Mammary epithelial cell (primary cell): ENCODE results near the gene OR5P2.

ENCODE experiments used
- EZH2 ChIP-seq: IDR thresholded peaks from 2 replicates; pipeline ENCODE4 v1.6.1; 2012; ENCODE audit warnings: low read length, inconsistent platforms, borderline replicate concordance
- TF ChIP-seq, protein P1 (sequence below), 2 donors: IDR thresholded peaks in 1 of 2; conservative IDR thresholded peaks in 1 of 2; 2 replicates each; pipeline ENCODE4 v1.5.1; 2011 to 2012; ENCODE audit warnings: inconsistent platforms in 2 of 2, low read length in 2 of 2, mild to moderate bottlenecking in 2 of 2, control low read depth in 1 of 2, low read depth in 1 of 2; ENCODE audit not compliant: insufficient read depth in 1 of 2; ENCODE audit errors: extremely low read depth in 1 of 2

DNA sequence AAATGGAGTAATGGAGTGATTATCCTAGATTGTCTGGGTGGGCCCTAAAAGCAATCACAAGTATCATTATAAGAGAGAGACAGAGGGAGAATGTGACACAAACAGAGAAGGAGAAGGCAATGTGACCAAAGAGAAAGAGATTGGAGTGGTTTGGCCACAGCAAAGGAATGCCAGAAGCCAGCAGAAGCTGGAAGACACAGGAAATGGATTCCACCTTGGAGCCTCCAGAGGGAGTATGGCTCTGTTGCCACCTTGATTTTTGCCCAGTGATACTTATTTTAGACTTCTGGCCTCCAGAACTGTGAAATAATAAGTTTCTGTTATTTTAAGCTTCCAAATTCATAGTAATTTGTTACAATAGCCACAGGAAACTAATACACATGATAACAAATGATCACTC, 36.8 kb upstream of the OR5P2 start:
- TF ChIP-seq, protein P1, sequence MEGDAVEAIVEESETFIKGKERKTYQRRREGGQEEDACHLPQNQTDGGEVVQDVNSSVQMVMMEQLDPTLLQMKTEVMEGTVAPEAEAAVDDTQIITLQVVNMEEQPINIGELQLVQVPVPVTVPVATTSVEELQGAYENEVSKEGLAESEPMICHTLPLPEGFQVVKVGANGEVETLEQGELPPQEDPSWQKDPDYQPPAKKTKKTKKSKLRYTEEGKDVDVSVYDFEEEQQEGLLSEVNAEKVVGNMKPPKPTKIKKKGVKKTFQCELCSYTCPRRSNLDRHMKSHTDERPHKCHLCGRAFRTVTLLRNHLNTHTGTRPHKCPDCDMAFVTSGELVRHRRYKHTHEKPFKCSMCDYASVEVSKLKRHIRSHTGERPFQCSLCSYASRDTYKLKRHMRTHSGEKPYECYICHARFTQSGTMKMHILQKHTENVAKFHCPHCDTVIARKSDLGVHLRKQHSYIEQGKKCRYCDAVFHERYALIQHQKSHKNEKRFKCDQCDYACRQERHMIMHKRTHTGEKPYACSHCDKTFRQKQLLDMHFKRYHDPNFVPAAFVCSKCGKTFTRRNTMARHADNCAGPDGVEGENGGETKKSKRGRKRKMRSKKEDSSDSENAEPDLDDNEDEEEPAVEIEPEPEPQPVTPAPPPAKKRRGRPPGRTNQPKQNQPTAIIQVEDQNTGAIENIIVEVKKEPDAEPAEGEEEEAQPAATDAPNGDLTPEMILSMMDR (conservative IDR thresholded peaks at IDR 0.05 in 1 of 2, IDR thresholded peaks at IDR 0.05 in 1 of 2; ENCODE audit: extremely low read depth in 1 of 2, insufficient read depth in 1 of 2, low read depth in 1 of 2, low read length in 2 of 2): no peak
- TF ChIP-seq EZH2: no peak
